ENCODE results near the gene ZNF32. TPM values are rescaled to one million over a fixed set of nuclear protein-coding genes. Genes with fewer than 3 reads are reported as not detected.

ZNF32 gene
- total RNA-seq, result 10 to 100 TPM in 1 of 2 donors, 1 to 10 TPM in 1; 3.1 to 12.0 TPM

GRCh38 chr10:43648398-43649184 is at the start of gene ZNF32:
Gene ZNF32, minus strand, starts transcription at chr10:43648881. Its CDS starts 2,748 bp downstream, at chr10:43646133.
- Mint-ChIP-seq H3K9me3 (peaks cover 21 to 32% of the 10 kb centered on the region in 2 donors), H3K27ac (peak within 1 kb of the TSS; percentile 81 to 85), H3K36me3 (peaks cover 42 to 48% of the 10 kb centered on the region in 2 donors)
- peak; percentile 93 to 99 for ATAC-seq
- DNase-seq (ENCODE audit: low spot score in 2 of 2), result peak; percentile 81 to 82

GRCh38 chr10:43698156-43698555 is 49.5 kb upstream of the ZNF32 start:
- DNase-seq (ENCODE audit: low spot score in 2 of 2), result no peak
- ATAC-seq, result no peak
- Mint-ChIP-seq H3K9me3 (no peaks in the 10 kb centered on the region), H3K36me3 (no peaks in the 10 kb centered on the region), H3K27ac (no peak overlapping the region)

DNA sequence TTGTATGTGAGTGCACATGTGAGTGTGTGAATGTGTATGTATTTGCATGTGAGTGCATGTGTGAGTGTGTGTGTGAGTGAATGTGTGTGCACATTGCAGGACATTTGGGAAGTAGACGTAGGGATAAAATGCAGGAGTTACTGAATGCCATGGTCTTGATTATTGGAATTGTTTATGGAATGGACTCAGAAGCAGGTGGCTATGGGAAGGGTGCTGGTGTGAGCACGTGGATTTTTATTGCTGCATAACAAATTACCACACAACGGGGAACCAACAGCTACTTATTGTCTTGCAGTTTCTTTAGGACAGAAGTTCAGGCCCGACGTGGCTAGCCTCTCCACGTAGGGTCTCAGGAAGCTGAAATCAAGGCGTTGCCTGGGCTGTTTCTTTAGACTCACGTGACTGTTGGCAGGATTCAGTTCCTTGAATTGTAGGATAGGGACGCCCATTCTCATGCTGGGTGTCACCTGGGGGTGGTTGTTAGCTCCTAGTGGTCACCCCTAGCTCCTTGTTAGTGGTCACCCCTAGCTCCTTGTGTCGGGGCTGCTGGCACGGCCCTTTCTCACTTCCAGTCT is 48.3 kb upstream of the ZNF32 start:
- Mint-ChIP-seq H3K9me3 (no peaks in the 10 kb centered on the region), H3K27ac (no peak overlapping the region), H3K36me3 (no peaks in the 10 kb centered on the region)
- ATAC-seq (no peak), DNase-seq (ENCODE audit: low spot score in 2 of 2) (no peak)

DNA sequence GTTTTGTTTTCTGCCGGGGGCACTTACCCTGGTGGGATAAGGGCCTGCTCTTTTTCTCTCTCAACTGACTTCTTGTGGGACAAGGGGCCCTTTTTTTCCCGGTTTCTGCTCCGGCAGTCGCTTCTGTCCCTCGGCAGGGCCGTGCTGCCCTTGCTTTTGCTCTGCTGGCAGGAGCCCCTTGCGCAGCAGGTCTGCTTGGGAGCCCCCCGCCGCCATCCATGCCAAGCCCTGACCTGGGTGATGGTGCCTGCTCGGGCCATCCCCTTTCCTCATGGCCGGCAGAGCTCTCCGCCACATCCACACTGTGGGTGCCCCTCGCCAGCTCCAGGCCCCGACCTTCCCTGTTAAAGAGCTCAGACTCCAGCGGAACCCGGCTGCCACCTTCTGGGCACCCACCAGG is 47.0 kb upstream of the ZNF32 start:
- DNase-seq (ENCODE audit: low spot score in 2 of 2) (no peak), ATAC-seq (no peak)
- Mint-ChIP-seq H3K36me3 (no peaks in the 10 kb centered on the region), H3K27ac (no peak overlapping the region), H3K9me3 (no peaks in the 10 kb centered on the region)

DNA sequence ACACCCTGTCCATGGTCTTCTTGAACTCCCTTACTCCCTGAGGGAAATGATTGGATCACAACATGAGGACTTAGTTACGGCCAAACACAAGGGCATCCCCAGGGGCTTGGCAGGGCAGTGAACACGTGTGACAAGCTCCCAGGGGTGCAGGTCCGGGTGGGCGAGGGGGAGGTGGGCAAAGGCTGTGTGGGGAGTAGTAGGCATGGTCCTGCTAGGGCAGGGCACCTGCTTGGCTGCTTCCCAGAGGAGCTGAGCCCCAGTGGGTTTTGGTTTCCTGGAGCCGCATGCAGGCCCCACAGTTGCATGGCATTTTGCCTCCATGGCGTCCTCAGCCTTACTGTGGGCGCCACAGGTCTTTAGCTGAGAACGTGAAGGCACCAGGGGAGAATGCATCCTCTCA is 46.6 kb upstream of the ZNF32 start:
- no peak overlapping the region for H3K27ac Mint-ChIP-seq
- no peak for ATAC-seq
- no peak for DNase-seq (ENCODE audit: low spot score in 2 of 2)
- H3K36me3 Mint-ChIP-seq, result no peaks in the 10 kb centered on the region
- H3K9me3 Mint-ChIP-seq, result no peaks in the 10 kb centered on the region

DNA sequence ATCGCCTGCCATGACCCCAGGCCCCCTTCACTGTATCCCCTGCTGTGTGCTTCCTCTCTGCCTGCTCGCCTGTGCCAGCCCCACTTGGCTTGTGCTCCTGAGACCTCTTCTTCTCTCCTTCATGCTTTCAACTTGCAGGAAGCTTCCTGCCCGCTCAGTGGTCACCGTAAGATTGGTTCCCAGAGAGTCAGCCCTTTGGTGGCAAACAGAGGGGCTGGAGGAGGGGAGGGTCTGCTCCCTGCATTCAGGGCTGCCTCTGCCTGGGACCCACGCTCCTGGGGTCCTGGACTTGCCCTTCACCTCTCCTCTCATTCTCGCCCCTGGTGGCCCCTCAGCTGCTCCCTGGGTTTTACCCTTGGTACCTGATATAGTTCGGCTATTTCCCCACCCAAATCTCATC is 45.8 kb upstream of the ZNF32 start:
- no peak for DNase-seq (ENCODE audit: low spot score in 2 of 2)
- Mint-ChIP-seq H3K36me3 (no peaks in the 10 kb centered on the region), H3K27ac (no peak overlapping the region), H3K9me3 (no peaks in the 10 kb centered on the region)
- no peak for ATAC-seq

DNA sequence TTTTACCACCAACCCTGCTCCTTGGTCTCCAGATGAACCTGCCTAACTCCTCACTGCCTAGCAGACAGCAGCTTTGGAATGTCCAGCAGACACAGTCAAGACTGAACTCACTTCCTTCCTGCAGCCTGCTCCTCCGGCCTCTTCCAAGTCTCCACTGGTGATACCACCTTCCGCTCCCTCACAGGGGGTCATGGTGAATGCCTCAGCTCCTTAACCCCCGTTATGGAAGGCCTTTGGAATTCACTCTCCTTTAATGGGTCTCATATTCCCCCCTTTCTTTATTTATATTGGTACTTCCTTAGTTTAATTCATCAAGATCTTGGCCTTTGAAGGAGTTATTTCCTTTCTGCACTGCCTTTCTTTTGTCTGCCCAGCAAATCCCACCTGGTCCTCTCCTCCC is 44.9 kb upstream of the ZNF32 start:
- ATAC-seq (no peak), DNase-seq (ENCODE audit: low spot score in 2 of 2) (no peak)
- Mint-ChIP-seq H3K36me3 (no peaks in the 10 kb centered on the region), H3K27ac (no peak overlapping the region), H3K9me3 (no peaks in the 10 kb centered on the region)

DNA sequence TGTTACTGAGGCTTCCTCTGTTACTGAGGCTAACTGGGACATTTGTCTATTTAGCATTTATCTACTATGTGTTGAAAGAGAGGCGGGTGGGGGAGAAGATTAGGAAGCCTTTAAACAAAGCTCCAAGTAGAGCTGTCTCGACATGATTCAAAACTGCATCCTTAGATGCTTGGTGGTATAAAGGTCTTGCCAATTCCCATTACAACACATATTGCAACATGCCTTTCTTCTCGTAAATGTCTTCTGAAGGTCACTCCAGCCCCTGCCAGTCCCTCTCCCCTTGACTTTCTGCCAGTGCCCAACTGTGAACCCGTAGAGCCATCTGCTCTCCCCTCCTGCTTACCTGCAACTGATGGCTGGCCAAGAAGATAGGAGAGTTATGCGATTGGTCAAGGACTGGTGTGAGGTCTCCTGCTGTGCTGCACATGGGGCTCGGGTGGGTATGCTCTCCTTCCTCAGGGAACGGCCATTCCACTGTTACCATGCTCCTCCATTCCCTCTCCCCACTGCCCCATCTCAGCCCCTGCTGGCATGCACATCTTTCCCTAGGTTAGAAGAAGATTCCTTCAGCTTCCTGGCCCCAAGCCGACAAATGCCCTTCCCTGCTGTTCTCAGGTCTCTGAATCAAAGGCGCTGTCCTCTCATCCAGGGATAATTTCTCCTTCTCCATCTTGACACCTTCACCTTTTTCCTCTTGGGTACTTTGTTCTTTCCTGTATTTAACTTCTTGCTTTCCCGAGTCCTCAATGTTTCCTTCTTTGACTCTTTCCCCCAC is 43.6 kb upstream of the ZNF32 start:
- no peak overlapping the region for H3K27ac Mint-ChIP-seq
- no peak for DNase-seq (ENCODE audit: low spot score in 2 of 2)
- no peaks in the 10 kb centered on the region for H3K36me3 Mint-ChIP-seq
- no peak for ATAC-seq
- no peaks in the 10 kb centered on the region for H3K9me3 Mint-ChIP-seq

DNA sequence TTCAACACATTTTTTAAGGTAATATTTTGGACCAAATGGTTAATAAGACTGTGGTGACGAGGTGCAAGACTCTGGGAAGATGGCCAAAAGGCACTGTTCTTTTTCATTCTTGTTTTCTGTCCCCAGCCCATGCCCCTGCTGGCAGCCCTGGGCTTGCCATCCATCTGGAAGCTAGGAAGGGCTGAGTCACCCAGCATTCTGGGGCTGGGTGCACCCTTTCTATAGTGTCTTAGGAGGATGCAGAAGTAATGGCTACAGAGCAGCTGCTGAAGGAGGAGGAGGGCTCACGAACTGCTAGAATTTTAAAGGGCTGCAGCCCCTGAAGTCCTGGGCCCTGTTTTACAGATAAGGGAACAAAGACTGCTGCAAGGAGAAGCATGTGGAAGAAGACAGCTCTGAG is 42.8 kb upstream of the ZNF32 start:
- Mint-ChIP-seq H3K27ac (no peak overlapping the region), H3K9me3 (no peaks in the 10 kb centered on the region), H3K36me3 (no peaks in the 10 kb centered on the region)
- ATAC-seq (no peak), DNase-seq (ENCODE audit: low spot score in 2 of 2) (no peak)

DNA sequence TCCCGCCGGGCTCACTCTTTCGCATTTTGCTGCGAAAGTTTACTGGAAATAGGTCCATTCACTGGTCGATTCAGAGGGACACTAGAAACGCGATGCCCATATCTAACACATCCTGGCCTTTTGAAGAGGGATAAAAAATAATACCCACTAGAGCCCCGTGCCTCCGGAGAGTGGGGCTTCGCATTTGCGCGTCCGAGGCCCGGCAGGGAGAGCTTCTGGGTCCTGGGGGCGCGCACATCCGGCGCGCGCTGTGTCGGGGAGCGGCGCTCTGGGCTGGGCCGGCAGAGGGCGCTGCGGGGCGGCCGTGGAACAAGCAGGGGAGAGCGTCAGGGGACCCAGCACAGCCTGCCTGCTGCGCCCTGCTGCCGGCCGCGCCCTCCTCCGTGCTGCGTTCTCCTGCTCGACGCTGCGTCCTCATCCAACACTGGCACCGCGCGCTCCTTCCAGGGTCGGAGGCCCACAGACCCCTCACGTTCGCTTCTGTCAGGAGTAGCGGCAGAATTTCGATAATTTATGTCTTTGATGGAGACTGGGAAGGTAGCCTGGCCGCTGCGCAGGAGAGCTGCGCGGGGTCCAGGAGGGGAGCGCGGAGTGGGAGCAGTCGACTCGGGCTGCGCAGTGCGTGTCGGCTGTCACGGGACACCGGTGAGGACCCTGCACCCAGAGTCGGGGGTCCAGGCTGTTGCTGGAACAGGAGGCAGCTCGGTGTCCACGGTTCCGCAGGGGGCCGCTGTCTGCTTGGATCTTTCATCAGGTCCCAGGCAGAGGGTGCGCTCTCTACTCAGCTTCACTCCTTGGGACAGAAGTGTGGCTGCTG is 41.5 kb upstream of the ZNF32 start:
- H3K9me3 Mint-ChIP-seq, result no peaks in the 10 kb centered on the region
- H3K27ac Mint-ChIP-seq, result peak overlapping the region; percentile 44 to 81
- ATAC-seq, result peak; percentile 97 to 99
- no peaks in the 10 kb centered on the region for H3K36me3 Mint-ChIP-seq
- peak; percentile 82 to 97 for DNase-seq (ENCODE audit: low spot score in 2 of 2)

GRCh38 chr10:43689618-43689954 is 40.9 kb upstream of the ZNF32 start:
- H3K36me3 Mint-ChIP-seq, result no peaks in the 10 kb centered on the region

GRCh38 chr10:43689007-43689491 is 40.4 kb upstream of the ZNF32 start:
- ATAC-seq, result no peak
- DNase-seq (ENCODE audit: low spot score in 2 of 2), result no peak

More at GRCh38 chr10:43689618-43689954, 40.9 kb upstream of the ZNF32 start:
- DNase-seq (ENCODE audit: low spot score in 2 of 2), result peak in 1 of 2 donors; percentile 63
- ATAC-seq, result peak; percentile 67 to 77
- Mint-ChIP-seq H3K27ac (peak overlapping the region; percentile 44 to 81), H3K9me3 (no peaks in the 10 kb centered on the region)

DNA sequence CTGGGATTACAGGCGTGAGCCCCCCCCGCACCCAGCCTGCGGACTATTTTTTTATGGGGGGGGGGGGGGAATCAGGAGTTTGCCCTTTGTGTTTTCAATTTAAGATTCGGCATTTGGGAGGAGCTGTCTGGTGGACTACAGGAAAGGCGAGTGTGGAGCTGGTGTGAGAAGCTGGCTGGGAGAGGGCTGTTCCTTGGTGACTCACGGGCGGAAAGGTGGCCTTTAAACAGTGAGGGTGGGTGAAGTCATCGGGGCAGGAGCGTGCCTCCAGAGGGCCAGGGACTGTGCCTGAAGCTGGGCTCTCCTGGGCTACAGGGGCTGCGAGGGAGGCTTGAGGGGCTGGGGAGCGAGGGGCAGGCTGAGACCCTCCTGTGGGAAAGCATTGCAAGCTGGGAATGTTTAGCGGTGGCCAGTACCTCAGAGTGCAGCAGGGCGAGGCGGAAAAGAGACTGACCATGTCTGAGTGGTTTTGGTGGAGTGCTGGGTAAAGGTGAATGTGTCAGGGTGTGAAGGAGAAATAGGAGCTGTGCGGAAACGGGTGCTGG is 39.7 kb upstream of the ZNF32 start:
- no peak for DNase-seq (ENCODE audit: low spot score in 2 of 2)
- Mint-ChIP-seq H3K36me3 (no peaks in the 10 kb centered on the region), H3K9me3 (no peaks in the 10 kb centered on the region), H3K27ac (no peak overlapping the region)
- ATAC-seq, result no peak

More at GRCh38 chr10:43689007-43689491, 40.4 kb upstream of the ZNF32 start:
- Mint-ChIP-seq H3K9me3 (no peaks in the 10 kb centered on the region), H3K36me3 (no peaks in the 10 kb centered on the region), H3K27ac (no peak overlapping the region)

GRCh38 chr10:43687373-43687772 is 38.7 kb upstream of the ZNF32 start:
- no peaks in the 10 kb centered on the region for H3K36me3 Mint-ChIP-seq
- H3K27ac Mint-ChIP-seq, result no peak overlapping the region
- ATAC-seq (no peak), DNase-seq (ENCODE audit: low spot score in 2 of 2) (no peak)
- H3K9me3 Mint-ChIP-seq, result no peaks in the 10 kb centered on the region

DNA sequence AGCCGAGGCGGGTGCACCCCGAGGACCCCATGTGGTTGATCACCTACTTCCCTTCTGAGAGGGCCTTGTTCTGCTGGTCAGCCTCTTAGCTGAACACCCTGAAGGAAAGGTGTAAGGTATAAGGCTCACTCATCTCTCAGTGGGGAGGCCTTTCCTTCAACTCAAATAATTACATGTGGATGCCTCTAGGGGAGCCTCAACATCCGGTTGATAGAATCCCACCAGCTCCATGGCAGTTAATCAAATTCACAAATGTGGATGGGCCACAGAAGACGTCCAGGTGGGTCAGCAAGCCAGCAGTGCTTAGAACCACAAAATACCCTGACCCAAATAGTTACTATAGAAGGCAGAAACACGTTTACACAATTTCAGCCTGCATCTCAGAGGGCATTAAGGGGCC is 37.7 kb upstream of the ZNF32 start:
- Mint-ChIP-seq H3K36me3 (no peaks in the 10 kb centered on the region), H3K9me3 (no peaks in the 10 kb centered on the region), H3K27ac (no peak overlapping the region)
- no peak for DNase-seq (ENCODE audit: low spot score in 2 of 2)
- no peak for ATAC-seq

DNA sequence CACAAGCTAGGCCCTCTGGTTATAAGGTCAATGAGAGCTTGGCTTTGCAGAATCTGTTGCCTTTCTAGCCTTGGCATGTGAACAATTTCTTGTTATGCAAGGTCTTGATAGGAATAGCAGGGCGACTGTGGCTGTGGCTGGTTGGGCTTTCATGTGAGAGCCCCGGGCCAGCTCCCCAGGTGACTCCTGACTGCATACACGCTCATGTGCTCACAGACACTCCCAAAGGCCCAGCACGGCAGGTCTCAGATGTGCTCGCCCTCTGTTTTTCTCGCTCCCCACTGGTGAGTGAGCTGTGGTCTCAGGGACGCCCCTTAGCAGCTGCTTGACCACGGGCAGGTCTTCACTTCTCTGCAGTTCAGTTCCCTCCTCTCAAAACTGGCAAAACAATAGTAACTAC is 37.1 kb upstream of the ZNF32 start:
- H3K36me3 Mint-ChIP-seq, result no peaks in the 10 kb centered on the region
- no peak for ATAC-seq
- DNase-seq (ENCODE audit: low spot score in 2 of 2), result no peak
- no peak overlapping the region for H3K27ac Mint-ChIP-seq
- H3K9me3 Mint-ChIP-seq, result no peaks in the 10 kb centered on the region
